GM19468 (cell line): ENCODE results near the gene RAB33A.
"Not testable (repeated sequence)": the region's sequence is repeated elsewhere in the genome, so short reads cannot be mapped to it uniquely, and the experiment has no call there.

Experiments
- ATAC-seq: cut with Tn5 transposase; IDR thresholded peaks from one replicate; pipeline ENCODE4 v1.9.1; 2021; ENCODE audit warnings: mild to moderate bottlenecking, moderate library complexity, moderate number of reproducible peaks; ENCODE audit not compliant: unreplicated experiment; ENCODE audit errors: extremely low read depth

The RAB33A gene

GRCh38 chrX:130224810-130225209 is 53.0 kb downstream of the RAB33A start:
- ATAC-seq: no peak

- no peak for ATAC-seq
These were observed 57.1 kb downstream of the RAB33A start for GRCh38 chrX:130228871-130229270.

DNA sequence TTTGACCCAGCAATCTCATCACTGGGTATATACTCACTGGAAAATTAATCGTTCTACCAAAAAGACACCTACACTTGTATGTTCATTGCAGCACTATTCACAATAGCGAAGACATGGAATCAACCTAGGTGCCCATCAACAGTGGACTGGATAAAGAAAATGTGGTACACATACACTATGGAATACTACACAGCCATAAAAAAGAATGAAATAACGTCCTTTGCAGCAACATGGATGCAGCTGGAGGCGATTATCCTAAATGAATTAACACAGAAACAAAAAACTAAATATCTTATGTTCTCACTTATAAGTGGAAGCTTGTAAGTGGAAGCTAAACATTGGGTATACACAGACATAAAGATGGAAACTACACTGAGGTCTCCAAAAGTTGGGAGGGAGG is 59.4 kb downstream of the RAB33A start:
- not testable (repeated sequence) for ATAC-seq
